ENCODE data around the gene KDM2B.

The KDM2B gene

GRCh38 chr12:121428883-121429282 lies 151.9 kb downstream of the KDM2B start:
- no peak overlapping the region for H3K4me3 ChIP-seq (ENCODE audit: low read length)
- no peak for DNase-seq (ENCODE audit: low read depth)
- no peak for TF ChIP-seq CTCF (conservative IDR thresholded peaks at IDR 0.05; ENCODE audit: low read depth, low read length)

GRCh38 chr12:121427556-121428050 lies 153.2 kb downstream of the KDM2B start:
- TF ChIP-seq CTCF (conservative IDR thresholded peaks at IDR 0.05; ENCODE audit: low read depth, low read length): no peak
- no peak overlapping the region for H3K4me3 ChIP-seq (ENCODE audit: low read length)
- DNase-seq (ENCODE audit: low read depth): no peak

GRCh38 chr12:121424624-121424975 lies 156.2 kb downstream of the KDM2B start:
- no peak overlapping the region for H3K4me3 ChIP-seq (ENCODE audit: low read length)
- DNase-seq (ENCODE audit: low read depth): no peak
- no peak for TF ChIP-seq CTCF (conservative IDR thresholded peaks at IDR 0.05; ENCODE audit: low read depth, low read length)

- no peak for TF ChIP-seq CTCF (conservative IDR thresholded peaks at IDR 0.05; ENCODE audit: low read depth, low read length)
- H3K4me3 ChIP-seq (ENCODE audit: low read length): no peak overlapping the region
- no peak for DNase-seq (ENCODE audit: low read depth)
These were observed 156.9 kb downstream of the KDM2B start for GRCh38 chr12:121423682-121424623.

GRCh38 chr12:121423253-121423652 lies 157.6 kb downstream of the KDM2B start:
- no peak for DNase-seq (ENCODE audit: low read depth)
- no peak overlapping the region for H3K4me3 ChIP-seq (ENCODE audit: low read length)
- no peak for TF ChIP-seq CTCF (conservative IDR thresholded peaks at IDR 0.05; ENCODE audit: low read depth, low read length)

GRCh38 chr12:121420109-121420508 lies 160.7 kb downstream of the KDM2B start:
- no peak overlapping the region for H3K4me3 ChIP-seq (ENCODE audit: low read length)
- no peak for TF ChIP-seq CTCF (conservative IDR thresholded peaks at IDR 0.05; ENCODE audit: low read depth, low read length)
- DNase-seq (ENCODE audit: low read depth): no peak

- no peak overlapping the region for H3K4me3 ChIP-seq (ENCODE audit: low read length)
- DNase-seq (ENCODE audit: low read depth): no peak
- no peak for TF ChIP-seq CTCF (conservative IDR thresholded peaks at IDR 0.05; ENCODE audit: low read depth, low read length)
These were observed 163.0 kb downstream of the KDM2B start for GRCh38 chr12:121417847-121418246.
